ENCODE data around the gene ZBTB4. TPM values are rescaled to one million over a fixed set of nuclear protein-coding genes. Genes with fewer than 3 reads are reported as not detected.

Gene ZBTB4
- total and polyA plus RNA-seq, 2 donors from 2014 or later: 23.2 to 64.8 TPM

DNA sequence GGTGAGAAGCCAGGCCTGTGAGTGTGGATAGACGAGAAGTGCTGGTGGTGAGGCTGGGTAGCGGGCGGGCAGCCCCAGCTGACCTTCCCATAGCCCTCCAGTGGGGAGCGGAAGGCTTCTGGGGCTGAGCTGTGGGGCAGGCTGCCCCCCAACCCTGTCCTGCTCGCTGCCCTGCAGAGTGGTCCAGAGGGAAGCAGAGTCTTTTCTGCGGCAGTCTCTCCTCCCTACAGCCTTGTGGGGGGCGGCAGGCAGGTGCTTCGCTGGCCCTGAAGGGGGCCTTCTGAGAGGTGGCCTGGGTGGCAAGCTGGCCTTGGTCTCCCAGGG is 68.0 kb downstream of the ZBTB4 start:
- no peak overlapping the region for H3K9ac ChIP-seq (ENCODE audit: low read length in 3 of 3)
- FAIRE-seq (no peak), DNase-seq (no peak)
- no peaks in the 10 kb centered on the region for H3K4me1 ChIP-seq (ENCODE audit: control insufficient read depth in 2 of 3, insufficient read depth in 2 of 3, low read depth in 1 of 3, low read length in 3 of 3)
- intact Hi-C loops (cut with DNase I): no loop called here
- no peak overlapping the region for H3K4me3 ChIP-seq (ENCODE audit: low read length in 3 of 3)
- no peaks in the 10 kb centered on the region for H3K36me3 ChIP-seq (ENCODE audit: control insufficient read depth in 2 of 3, insufficient read depth in 3 of 3, low read length in 3 of 3)
- H3K27me3 ChIP-seq (ENCODE audit: control insufficient read depth, insufficient read depth, low read length): no peaks in the 10 kb centered on the region
- TF ChIP-seq, protein P1, sequence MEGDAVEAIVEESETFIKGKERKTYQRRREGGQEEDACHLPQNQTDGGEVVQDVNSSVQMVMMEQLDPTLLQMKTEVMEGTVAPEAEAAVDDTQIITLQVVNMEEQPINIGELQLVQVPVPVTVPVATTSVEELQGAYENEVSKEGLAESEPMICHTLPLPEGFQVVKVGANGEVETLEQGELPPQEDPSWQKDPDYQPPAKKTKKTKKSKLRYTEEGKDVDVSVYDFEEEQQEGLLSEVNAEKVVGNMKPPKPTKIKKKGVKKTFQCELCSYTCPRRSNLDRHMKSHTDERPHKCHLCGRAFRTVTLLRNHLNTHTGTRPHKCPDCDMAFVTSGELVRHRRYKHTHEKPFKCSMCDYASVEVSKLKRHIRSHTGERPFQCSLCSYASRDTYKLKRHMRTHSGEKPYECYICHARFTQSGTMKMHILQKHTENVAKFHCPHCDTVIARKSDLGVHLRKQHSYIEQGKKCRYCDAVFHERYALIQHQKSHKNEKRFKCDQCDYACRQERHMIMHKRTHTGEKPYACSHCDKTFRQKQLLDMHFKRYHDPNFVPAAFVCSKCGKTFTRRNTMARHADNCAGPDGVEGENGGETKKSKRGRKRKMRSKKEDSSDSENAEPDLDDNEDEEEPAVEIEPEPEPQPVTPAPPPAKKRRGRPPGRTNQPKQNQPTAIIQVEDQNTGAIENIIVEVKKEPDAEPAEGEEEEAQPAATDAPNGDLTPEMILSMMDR (IDR thresholded peaks at IDR 0.05; ENCODE audit: borderline replicate concordance, extremely low read depth, insufficient read depth): no peak
- H3K27ac ChIP-seq (ENCODE audit: low read depth in 2 of 2, low read length in 2 of 2): no peak overlapping the region
- no peaks in the 10 kb centered on the region for H3K9me3 ChIP-seq (ENCODE audit: control insufficient read depth in 2 of 3, insufficient read depth in 1 of 3, low read length in 3 of 3)

DNA sequence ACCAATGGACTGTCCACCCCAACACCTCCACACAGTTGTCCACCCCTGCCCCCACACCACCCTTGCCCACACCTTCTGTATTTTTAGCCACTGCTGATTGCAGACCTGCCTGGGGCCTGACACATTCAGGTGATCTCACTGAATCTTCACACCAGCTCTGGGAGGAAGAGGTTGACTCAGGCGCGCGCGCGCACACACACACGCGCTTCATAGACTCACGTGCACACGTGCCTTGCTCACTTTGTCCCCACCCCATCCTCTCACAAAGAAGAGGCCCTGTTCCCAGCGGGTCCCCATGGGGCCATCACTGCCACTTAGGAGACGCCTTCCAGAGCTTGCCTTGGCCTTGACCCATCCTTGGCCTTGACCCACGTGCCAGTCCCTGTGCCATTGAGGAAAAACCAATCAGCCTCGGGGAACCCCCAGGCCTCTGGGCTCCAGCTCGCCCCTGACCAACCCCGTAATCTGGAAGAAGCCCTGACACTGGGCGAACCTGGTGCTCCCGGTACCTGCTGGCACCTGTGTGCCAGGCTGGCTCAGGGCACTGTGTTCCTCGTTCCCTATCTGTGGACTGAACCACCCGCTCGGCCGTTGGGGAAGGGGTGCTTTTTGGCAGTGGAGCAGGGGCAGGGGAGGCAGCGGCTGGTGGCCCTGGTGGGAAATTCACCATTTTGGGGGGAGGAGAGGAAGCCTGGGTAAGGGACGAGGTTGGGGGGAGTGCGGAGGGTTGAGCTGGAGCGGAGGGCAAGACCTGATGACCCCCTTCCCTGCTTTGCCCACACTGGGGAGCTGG is 68.6 kb downstream of the ZBTB4 start:
- Histone ChIP-seq H3K36me3 (ENCODE audit: control insufficient read depth in 2 of 3, insufficient read depth in 3 of 3, low read length in 3 of 3) (no peaks in the 10 kb centered on the region), H3K27ac (ENCODE audit: low read depth in 2 of 2, low read length in 2 of 2) (no peak overlapping the region), H3K9ac (ENCODE audit: low read length in 3 of 3) (no peak overlapping the region), H3K4me1 (ENCODE audit: control insufficient read depth in 2 of 3, insufficient read depth in 2 of 3, low read depth in 1 of 3, low read length in 3 of 3) (no peaks in the 10 kb centered on the region), H3K4me3 (ENCODE audit: low read length in 3 of 3) (no peak overlapping the region), H3K27me3 (ENCODE audit: control insufficient read depth, insufficient read depth, low read length) (no peaks in the 10 kb centered on the region), H3K9me3 (ENCODE audit: control insufficient read depth in 2 of 3, insufficient read depth in 1 of 3, low read length in 3 of 3) (no peaks in the 10 kb centered on the region)
- no peak for FAIRE-seq
- intact Hi-C loops (cut with DNase I): no loop called here
- TF ChIP-seq, protein P1 (IDR thresholded peaks at IDR 0.05; ENCODE audit: borderline replicate concordance, extremely low read depth, insufficient read depth): no peak
- DNase-seq: no peak

DNA sequence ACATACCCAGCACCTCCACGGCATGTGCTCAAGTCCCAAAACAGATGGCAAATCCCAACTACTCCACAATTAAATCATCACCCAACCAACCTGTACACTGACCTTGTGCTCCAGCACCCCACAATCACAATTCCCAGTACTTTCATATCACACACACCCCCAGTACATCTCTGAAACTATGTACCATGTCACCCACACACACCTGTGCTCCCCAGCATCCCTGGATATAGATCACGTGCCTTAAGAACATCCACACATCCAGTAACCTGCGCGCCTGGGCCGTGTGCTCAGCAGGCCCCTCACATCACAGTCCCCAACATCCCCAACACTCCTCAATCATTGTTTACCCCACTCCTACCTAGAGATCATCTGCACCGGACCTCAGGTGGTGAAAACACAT is 69.7 kb downstream of the ZBTB4 start:
- Histone ChIP-seq H3K9me3 (ENCODE audit: control insufficient read depth in 2 of 3, insufficient read depth in 1 of 3, low read length in 3 of 3) (no peaks in the 10 kb centered on the region), H3K27ac (ENCODE audit: low read depth in 2 of 2, low read length in 2 of 2) (no peak overlapping the region), H3K36me3 (ENCODE audit: control insufficient read depth in 2 of 3, insufficient read depth in 3 of 3, low read length in 3 of 3) (no peaks in the 10 kb centered on the region), H3K4me3 (ENCODE audit: low read length in 3 of 3) (no peak overlapping the region), H3K27me3 (ENCODE audit: control insufficient read depth, insufficient read depth, low read length) (no peaks in the 10 kb centered on the region), H3K4me1 (ENCODE audit: control insufficient read depth in 2 of 3, insufficient read depth in 2 of 3, low read depth in 1 of 3, low read length in 3 of 3) (no peaks in the 10 kb centered on the region), H3K9ac (ENCODE audit: low read length in 3 of 3) (no peak overlapping the region)
- DNase-seq (no peak), FAIRE-seq (no peak)
- intact Hi-C loops (cut with DNase I): no loop called here
- TF ChIP-seq, protein P1 (IDR thresholded peaks at IDR 0.05; ENCODE audit: borderline replicate concordance, extremely low read depth, insufficient read depth): no peak

Other genes starting within 250 kb of the ZBTB4 start
Only the 30 nearest of the 40 such genes appear.
- 4.2 TPM for gene SLC2A4, start 197.9 kb downstream of the ZBTB4 start, total RNA-seq
- 2.8 TPM for gene SLC2A4, start 197.9 kb downstream of the ZBTB4 start, polyA plus RNA-seq (ENCODE audit: insufficient read depth, low read depth, low replicate concordance)
- gene YBX2, start 185.0 kb downstream of the ZBTB4 start, total RNA-seq: 1.3 TPM
- gene YBX2, start 185.0 kb downstream of the ZBTB4 start, polyA plus RNA-seq (ENCODE audit: insufficient read depth, low read depth, low replicate concordance): 3.3 TPM
- gene EIF5A, start 172.0 kb downstream of the ZBTB4 start, total RNA-seq: 306 TPM
- gene EIF5A, start 172.0 kb downstream of the ZBTB4 start, polyA plus RNA-seq (ENCODE audit: insufficient read depth, low read depth, low replicate concordance): 434 TPM
- gene GPS2, start 164.3 kb downstream of the ZBTB4 start, total RNA-seq: 67.0 TPM
- 101 TPM for gene GPS2, start 164.3 kb downstream of the ZBTB4 start, polyA plus RNA-seq (ENCODE audit: insufficient read depth, low read depth, low replicate concordance)
- gene NEURL4, start 150.3 kb downstream of the ZBTB4 start, total RNA-seq: 44.7 TPM
- gene NEURL4, start 150.3 kb downstream of the ZBTB4 start, polyA plus RNA-seq (ENCODE audit: insufficient read depth, low read depth, low replicate concordance): 21.2 TPM
- gene ACAP1, start 143.1 kb downstream of the ZBTB4 start, total RNA-seq: 26.0 TPM
- 9.9 TPM for gene ACAP1, start 143.1 kb downstream of the ZBTB4 start, polyA plus RNA-seq (ENCODE audit: insufficient read depth, low read depth, low replicate concordance)
- gene KCTD11, start 127.5 kb downstream of the ZBTB4 start, total RNA-seq: 14.4 TPM
- gene KCTD11, start 127.5 kb downstream of the ZBTB4 start, polyA plus RNA-seq (ENCODE audit: insufficient read depth, low read depth, low replicate concordance): 7.2 TPM
- not detected for gene TMEM95, start 124.5 kb downstream of the ZBTB4 start, total RNA-seq
- gene TMEM95, start 124.5 kb downstream of the ZBTB4 start, polyA plus RNA-seq (ENCODE audit: insufficient read depth, low read depth, low replicate concordance): not detected
- gene TNK1, start 98.5 kb downstream of the ZBTB4 start, total RNA-seq: 9.3 TPM
- gene TNK1, start 98.5 kb downstream of the ZBTB4 start, polyA plus RNA-seq (ENCODE audit: insufficient read depth, low read depth, low replicate concordance): 7.6 TPM
- 35.0 TPM for gene PLSCR3, start 85.1 kb downstream of the ZBTB4 start, total RNA-seq
- 26.4 TPM for gene PLSCR3, start 85.1 kb downstream of the ZBTB4 start, polyA plus RNA-seq (ENCODE audit: insufficient read depth, low read depth, low replicate concordance)
- 55.8 TPM for gene TMEM256, start 75.5 kb downstream of the ZBTB4 start, total RNA-seq
- gene TMEM256, start 75.5 kb downstream of the ZBTB4 start, polyA plus RNA-seq (ENCODE audit: insufficient read depth, low read depth, low replicate concordance): 389 TPM
- gene NLGN2, start 71.8 kb downstream of the ZBTB4 start, total RNA-seq: 23.4 TPM
- 7.3 TPM for gene NLGN2, start 71.8 kb downstream of the ZBTB4 start, polyA plus RNA-seq (ENCODE audit: insufficient read depth, low read depth, low replicate concordance)
- gene SPEM1, start 59.3 kb downstream of the ZBTB4 start, total RNA-seq: not detected
- not detected for gene SPEM1, start 59.3 kb downstream of the ZBTB4 start, polyA plus RNA-seq (ENCODE audit: insufficient read depth, low read depth, low replicate concordance)
- gene SPEM2, start 54.0 kb downstream of the ZBTB4 start, total RNA-seq: not detected
- gene SPEM2, start 54.0 kb downstream of the ZBTB4 start, polyA plus RNA-seq (ENCODE audit: insufficient read depth, low read depth, low replicate concordance): not detected
- not detected for gene SPEM3, start 50.8 kb downstream of the ZBTB4 start, total RNA-seq
- not detected for gene SPEM3, start 50.8 kb downstream of the ZBTB4 start, polyA plus RNA-seq (ENCODE audit: insufficient read depth, low read depth, low replicate concordance)
- 10.0 TPM for gene TMEM102, start 44.2 kb downstream of the ZBTB4 start, total RNA-seq
- 10.0 TPM for gene TMEM102, start 44.2 kb downstream of the ZBTB4 start, polyA plus RNA-seq (ENCODE audit: insufficient read depth, low read depth, low replicate concordance)
- 1.4 TPM for gene FGF11, start 40.1 kb downstream of the ZBTB4 start, total RNA-seq
- 7.7 TPM for gene FGF11, start 40.1 kb downstream of the ZBTB4 start, polyA plus RNA-seq (ENCODE audit: insufficient read depth, low read depth, low replicate concordance)
- 11.9 TPM for gene CHRNB1, start 34.6 kb downstream of the ZBTB4 start, total RNA-seq
- gene CHRNB1, start 34.6 kb downstream of the ZBTB4 start, polyA plus RNA-seq (ENCODE audit: insufficient read depth, low read depth, low replicate concordance): 19.3 TPM
- gene SLC35G6, start 1.8 kb upstream of the ZBTB4 start, total RNA-seq: not detected
- gene SLC35G6, start 1.8 kb upstream of the ZBTB4 start, polyA plus RNA-seq (ENCODE audit: insufficient read depth, low read depth, low replicate concordance): not detected
- gene POLR2A, start 4.7 kb upstream of the ZBTB4 start, total RNA-seq: 133 TPM
- 18.6 TPM for gene POLR2A, start 4.7 kb upstream of the ZBTB4 start, polyA plus RNA-seq (ENCODE audit: insufficient read depth, low read depth, low replicate concordance)
- 48.0 TPM for gene TNFSF12, start 69.4 kb upstream of the ZBTB4 start, total RNA-seq
- gene TNFSF12, start 69.4 kb upstream of the ZBTB4 start, polyA plus RNA-seq (ENCODE audit: insufficient read depth, low read depth, low replicate concordance): 61.8 TPM
- gene TNFSF13, start 79.1 kb upstream of the ZBTB4 start, total RNA-seq: 99.2 TPM
- gene TNFSF13, start 79.1 kb upstream of the ZBTB4 start, polyA plus RNA-seq (ENCODE audit: insufficient read depth, low read depth, low replicate concordance): 68.6 TPM
- gene SENP3, start 82.3 kb upstream of the ZBTB4 start, total RNA-seq: 43.5 TPM
- 50.3 TPM for gene SENP3, start 82.3 kb upstream of the ZBTB4 start, polyA plus RNA-seq (ENCODE audit: insufficient read depth, low read depth, low replicate concordance)
- gene CD68, start 100.0 kb upstream of the ZBTB4 start, total RNA-seq: 92.6 TPM
- gene CD68, start 100.0 kb upstream of the ZBTB4 start, polyA plus RNA-seq (ENCODE audit: insufficient read depth, low read depth, low replicate concordance): 38.3 TPM
- 54.2 TPM for gene MPDU1, start 104.2 kb upstream of the ZBTB4 start, total RNA-seq
- 145 TPM for gene MPDU1, start 104.2 kb upstream of the ZBTB4 start, polyA plus RNA-seq (ENCODE audit: insufficient read depth, low read depth, low replicate concordance)
- 0.88 TPM for gene SOX15, start 110.5 kb upstream of the ZBTB4 start, total RNA-seq
- gene SOX15, start 110.5 kb upstream of the ZBTB4 start, polyA plus RNA-seq (ENCODE audit: insufficient read depth, low read depth, low replicate concordance): 0.80 TPM
- gene FXR2, start 135.3 kb upstream of the ZBTB4 start, total RNA-seq: 29.3 TPM
- 59.2 TPM for gene FXR2, start 135.3 kb upstream of the ZBTB4 start, polyA plus RNA-seq (ENCODE audit: insufficient read depth, low read depth, low replicate concordance)
- gene SAT2, start 148.2 kb upstream of the ZBTB4 start, total RNA-seq: 74.7 TPM
- gene SAT2, start 148.2 kb upstream of the ZBTB4 start, polyA plus RNA-seq (ENCODE audit: insufficient read depth, low read depth, low replicate concordance): 430 TPM
- 0.57 TPM for gene SHBG, start 150.5 kb upstream of the ZBTB4 start, total RNA-seq
- 4.6 TPM for gene SHBG, start 150.5 kb upstream of the ZBTB4 start, polyA plus RNA-seq (ENCODE audit: insufficient read depth, low read depth, low replicate concordance)
- gene ATP1B2, start 171.3 kb upstream of the ZBTB4 start, total RNA-seq: 7.6 TPM
- gene ATP1B2, start 171.3 kb upstream of the ZBTB4 start, polyA plus RNA-seq (ENCODE audit: insufficient read depth, low read depth, low replicate concordance): 12.8 TPM

Measured in kidney (tissue), 14 donors.